ENCODE measurements around the gene THAP4. TPM values are rescaled to one million over a fixed set of nuclear protein-coding genes. Genes with fewer than 3 reads are reported as not detected.
A peak's percentile ranks its signal among the peaks of the same experiment; 100 is the strongest.

The THAP4 gene
- polyA plus RNA-seq, 3 donors = 15.1 to 25.9 (median 16.3) TPM

GRCh38 chr2:241678784-241679540 is 42.0 kb upstream of the THAP4 start:
- Histone ChIP-seq H3K9ac (ENCODE audit: insufficient read depth, low read length, poor library complexity, severe bottlenecking) (no peak overlapping the region), H3K9me3 (replicated peaks in 1 of 2; ENCODE audit: control insufficient read depth in 1 of 2, insufficient read depth in 1 of 2, low read length in 2 of 2) (no peaks in the 10 kb centered on the region), H3K4me3 (replicated peaks in 1 of 3; ENCODE audit: low read depth in 2 of 3, low read length in 3 of 3) (no peak overlapping the region), H3K4me1 (ENCODE audit: control insufficient read depth in 1 of 2, insufficient read depth in 2 of 2, low read length in 2 of 2) (no peaks in the 10 kb centered on the region), H3K36me3 (replicated peaks in 1 of 2; ENCODE audit: control insufficient read depth in 1 of 2, insufficient read depth in 2 of 2, low read length in 2 of 2) (peaks cover 47 to 96% of the 10 kb centered on the region in 2 donors), H2AFZ (ENCODE audit: insufficient read depth, low read depth, low read length, poor library complexity, severe bottlenecking) (no peak overlapping the region), H3K27ac (ENCODE audit: low read depth in 1 of 2, low read length in 2 of 2) (no peak overlapping the region), H3K27me3 (ENCODE audit: control insufficient read depth in 2 of 2, insufficient read depth in 2 of 2, low read length in 2 of 2) (no peaks in the 10 kb centered on the region), H3K4me2 (replicated peaks; ENCODE audit: extremely low read depth, low read length, poor library complexity, severe bottlenecking) (no peak overlapping the region), H4K20me1 (ENCODE audit: insufficient read depth, low read length) (no peaks in the 10 kb centered on the region), H3K79me2 (ENCODE audit: insufficient read depth, low read length) (peaks cover 13% of the 10 kb centered on the region)
- H3K9me3 Mint-ChIP-seq = no peaks in the 10 kb centered on the region
- TF ChIP-seq, protein P1, sequence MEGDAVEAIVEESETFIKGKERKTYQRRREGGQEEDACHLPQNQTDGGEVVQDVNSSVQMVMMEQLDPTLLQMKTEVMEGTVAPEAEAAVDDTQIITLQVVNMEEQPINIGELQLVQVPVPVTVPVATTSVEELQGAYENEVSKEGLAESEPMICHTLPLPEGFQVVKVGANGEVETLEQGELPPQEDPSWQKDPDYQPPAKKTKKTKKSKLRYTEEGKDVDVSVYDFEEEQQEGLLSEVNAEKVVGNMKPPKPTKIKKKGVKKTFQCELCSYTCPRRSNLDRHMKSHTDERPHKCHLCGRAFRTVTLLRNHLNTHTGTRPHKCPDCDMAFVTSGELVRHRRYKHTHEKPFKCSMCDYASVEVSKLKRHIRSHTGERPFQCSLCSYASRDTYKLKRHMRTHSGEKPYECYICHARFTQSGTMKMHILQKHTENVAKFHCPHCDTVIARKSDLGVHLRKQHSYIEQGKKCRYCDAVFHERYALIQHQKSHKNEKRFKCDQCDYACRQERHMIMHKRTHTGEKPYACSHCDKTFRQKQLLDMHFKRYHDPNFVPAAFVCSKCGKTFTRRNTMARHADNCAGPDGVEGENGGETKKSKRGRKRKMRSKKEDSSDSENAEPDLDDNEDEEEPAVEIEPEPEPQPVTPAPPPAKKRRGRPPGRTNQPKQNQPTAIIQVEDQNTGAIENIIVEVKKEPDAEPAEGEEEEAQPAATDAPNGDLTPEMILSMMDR (IDR thresholded peaks at IDR 0.05) = no peak
- H3K27ac Mint-ChIP-seq = peak overlapping the region in 2 of 7 donors; percentile 43 to 73
- DNase-seq = no peak
- intact Hi-C loops (cut with micrococcal nuclease) = no loop called here
- H3K4me3 Mint-ChIP-seq = no peak overlapping the region
- no peaks in the 10 kb centered on the region for H3K4me1 Mint-ChIP-seq
- WGBS (ENCODE audit: insufficient coverage) = 93% methylated on average over 18 of the region's 22 CpGs
- peaks cover 0 to 2% (median 0%) of the 10 kb centered on the region in 3 donors for H3K27me3 Mint-ChIP-seq (ENCODE audit: low read depth in 3 of 3)
- H3K36me3 Mint-ChIP-seq = peaks cover 54 to 82% of the 10 kb centered on the region in 2 donors

DNA sequence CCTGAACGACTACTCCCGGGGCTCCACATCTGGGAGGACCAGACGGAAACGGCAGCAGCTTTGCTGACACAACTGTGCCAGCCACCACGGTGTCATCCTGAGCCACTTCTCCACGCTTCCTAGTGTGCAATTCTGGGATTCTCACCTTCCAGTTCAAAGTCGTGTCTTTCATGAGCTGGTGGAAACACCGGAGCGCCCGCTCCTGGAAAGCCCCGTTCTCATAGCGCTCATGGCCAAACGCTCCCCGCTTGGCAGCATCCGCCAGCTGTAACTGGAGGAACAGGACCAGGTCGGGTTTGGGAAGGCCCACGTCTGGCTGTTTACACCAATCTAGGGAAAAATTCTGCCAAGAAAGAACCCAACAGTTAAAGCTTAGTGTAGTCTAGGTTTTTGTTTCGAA is 41.3 kb upstream of the THAP4 start:
- H3K36me3 ChIP-seq (replicated peaks in 1 of 2; ENCODE audit: control insufficient read depth in 1 of 2, insufficient read depth in 2 of 2, low read length in 2 of 2) = peaks cover 47 to 90% of the 10 kb centered on the region in 2 donors
- peaks cover 7% of the 10 kb centered on the region for H3K79me2 ChIP-seq (ENCODE audit: insufficient read depth, low read length)
- no peaks in the 10 kb centered on the region for H3K4me1 Mint-ChIP-seq
- intact Hi-C loops (cut with micrococcal nuclease) = no loop called here
- 97% methylated on average over 18 of the region's 18 CpGs for WGBS (ENCODE audit: insufficient coverage)
- no peaks in the 10 kb centered on the region for H3K9me3 Mint-ChIP-seq
- no peak overlapping the region for H2AFZ ChIP-seq (ENCODE audit: insufficient read depth, low read depth, low read length, poor library complexity, severe bottlenecking)
- H3K27ac Mint-ChIP-seq = peak overlapping the region in 2 of 7 donors; percentile 15 to 76
- TF ChIP-seq, protein P1 (IDR thresholded peaks at IDR 0.05) = no peak
- H3K27ac ChIP-seq (ENCODE audit: low read depth in 1 of 2, low read length in 2 of 2) = no peak overlapping the region
- no peaks in the 10 kb centered on the region for H3K27me3 ChIP-seq (ENCODE audit: control insufficient read depth in 2 of 2, insufficient read depth in 2 of 2, low read length in 2 of 2)
- no peaks in the 10 kb centered on the region for H4K20me1 ChIP-seq (ENCODE audit: insufficient read depth, low read length)
- no peak for DNase-seq
- no peak overlapping the region for H3K9ac ChIP-seq (ENCODE audit: insufficient read depth, low read length, poor library complexity, severe bottlenecking)
- peaks cover 52 to 82% of the 10 kb centered on the region in 2 donors for H3K36me3 Mint-ChIP-seq
- peaks cover 0 to 2% (median 0%) of the 10 kb centered on the region in 3 donors for H3K27me3 Mint-ChIP-seq (ENCODE audit: low read depth in 3 of 3)
- H3K4me2 ChIP-seq (replicated peaks; ENCODE audit: extremely low read depth, low read length, poor library complexity, severe bottlenecking) = no peak overlapping the region
- H3K4me3 Mint-ChIP-seq = no peak overlapping the region
- no peaks in the 10 kb centered on the region for H3K4me1 ChIP-seq (ENCODE audit: control insufficient read depth in 1 of 2, insufficient read depth in 2 of 2, low read length in 2 of 2)
- H3K9me3 ChIP-seq (replicated peaks in 1 of 2; ENCODE audit: control insufficient read depth in 1 of 2, insufficient read depth in 1 of 2, low read length in 2 of 2) = no peaks in the 10 kb centered on the region
- H3K4me3 ChIP-seq (replicated peaks in 1 of 3; ENCODE audit: low read depth in 2 of 3, low read length in 3 of 3) = no peak overlapping the region

Data from CD14-positive monocyte (primary cell).